HG03060 (cell line): ENCODE measurements around the gene MRPL58.
A peak's percentile ranks its signal among the peaks of the same experiment; 100 is the strongest.
"Not testable (repeated sequence)": the region's sequence is repeated elsewhere in the genome, so short reads cannot be mapped to it uniquely, and the experiment has no call there.

ENCODE experiments used
- ATAC-seq: cut with Tn5 transposase; IDR thresholded peaks from one replicate; pipeline ENCODE4 v1.9.1; 2021; ENCODE audit warnings: low read depth, moderate number of reproducible peaks; ENCODE audit not compliant: unreplicated experiment

Gene MRPL58

GRCh38 chr17:75012346-75013091 is at the start of gene MRPL58:
MRPL58 (plus strand) TSS chr17:75012670; CDS start chr17:75012687, 17 bp downstream.
- ATAC-seq: peak; percentile 54

- ATAC-seq: no peak
Measured at GRCh38 chr17:74963656-74964055, 48.8 kb upstream of the MRPL58 start.

GRCh38 chr17:74964246-74964761 is 48.2 kb upstream of the MRPL58 start:
- ATAC-seq: no peak

GRCh38 chr17:74964988-74965622 is 47.4 kb upstream of the MRPL58 start:
- no peak for ATAC-seq

GRCh38 chr17:74968361-74968780 is 44.1 kb upstream of the MRPL58 start:
- ATAC-seq: no peak

GRCh38 chr17:74969501-74969900 is 43.0 kb upstream of the MRPL58 start:
- ATAC-seq: not testable (repeated sequence)

- ATAC-seq: no peak
Measured at GRCh38 chr17:74970395-74970794, 42.1 kb upstream of the MRPL58 start.

GRCh38 chr17:74971069-74971841 is 41.2 kb upstream of the MRPL58 start:
- no peak for ATAC-seq

- ATAC-seq: no peak
Measured at GRCh38 chr17:74971842-74972106, 40.7 kb upstream of the MRPL58 start.

- ATAC-seq: no peak
Measured at GRCh38 chr17:74972107-74972972, 40.1 kb upstream of the MRPL58 start, which contains the start of gene HID1. HID1 (minus strand) TSS chr17:74972759; CDS start chr17:74972656, 103 bp downstream.

GRCh38 chr17:74972973-74973328 is 39.5 kb upstream of the MRPL58 start:
- no peak for ATAC-seq

GRCh38 chr17:74975943-74976342 is 36.5 kb upstream of the MRPL58 start:
- ATAC-seq: no peak

GRCh38 chr17:74977802-74978201 is 34.7 kb upstream of the MRPL58 start:
- ATAC-seq: no peak

GRCh38 chr17:74978240-74978639 is 34.2 kb upstream of the MRPL58 start:
- ATAC-seq: no peak

GRCh38 chr17:74979408-74980146 is 32.9 kb upstream of the MRPL58 start:
- no peak for ATAC-seq

GRCh38 chr17:74981318-74981978 is 31.0 kb upstream of the MRPL58 start:
- ATAC-seq: no peak

- no peak for ATAC-seq
Measured at GRCh38 chr17:74981979-74982662, 30.3 kb upstream of the MRPL58 start.

- ATAC-seq: not testable (repeated sequence)
Measured at GRCh38 chr17:74982663-74983313, 29.7 kb upstream of the MRPL58 start.
